ENCODE results near the gene TET2. TPM values are rescaled to one million over a fixed set of nuclear protein-coding genes. Genes with fewer than 3 reads are reported as not detected.

TET2 gene
- total RNA-seq, 1 donor from 2014 or later, result 10.3 TPM

- H3K36me3 ChIP-seq (ENCODE audit: control insufficient read depth, insufficient read depth, low read length), result no peaks in the 10 kb centered on the region
- no peak for FAIRE-seq
- H3K27me3 ChIP-seq (ENCODE audit: control insufficient read depth, insufficient read depth, low read length), result no peaks in the 10 kb centered on the region
- no peak overlapping the region for H3K4me3 ChIP-seq (ENCODE audit: low read depth, low read length)
- DNase-seq (ENCODE audit: low read depth), result peak; percentile 35
- TF ChIP-seq CTCF (IDR thresholded peaks at IDR 0.05; ENCODE audit: insufficient read depth, low read length, severe bottlenecking), result no peak
These were observed 12.2 kb downstream of the TET2 start for GRCh38 chr4:105158837-105159236.

- DNase-seq (ENCODE audit: low read depth) (no peak), FAIRE-seq (no peak)
- no peaks in the 10 kb centered on the region for H3K27me3 ChIP-seq (ENCODE audit: control insufficient read depth, insufficient read depth, low read length)
- TF ChIP-seq CTCF (IDR thresholded peaks at IDR 0.05; ENCODE audit: insufficient read depth, low read length, severe bottlenecking), result no peak
- no peak overlapping the region for H3K4me3 ChIP-seq (ENCODE audit: low read depth, low read length)
- no peaks in the 10 kb centered on the region for H3K36me3 ChIP-seq (ENCODE audit: control insufficient read depth, insufficient read depth, low read length)
These were observed 15.6 kb downstream of the TET2 start for GRCh38 chr4:105162123-105162796.

- FAIRE-seq (no peak), DNase-seq (ENCODE audit: low read depth) (no peak)
- H3K27me3 ChIP-seq (ENCODE audit: control insufficient read depth, insufficient read depth, low read length), result no peaks in the 10 kb centered on the region
- TF ChIP-seq CTCF (IDR thresholded peaks at IDR 0.05; ENCODE audit: insufficient read depth, low read length, severe bottlenecking), result no peak
- H3K4me3 ChIP-seq (ENCODE audit: low read depth, low read length), result no peak overlapping the region
- no peaks in the 10 kb centered on the region for H3K36me3 ChIP-seq (ENCODE audit: control insufficient read depth, insufficient read depth, low read length)
These were observed 17.9 kb downstream of the TET2 start for GRCh38 chr4:105164548-105164947.

GRCh38 chr4:105166066-105166465, 19.4 kb downstream of the TET2 start:
- Histone ChIP-seq H3K36me3 (ENCODE audit: control insufficient read depth, insufficient read depth, low read length) (no peaks in the 10 kb centered on the region), H3K27me3 (ENCODE audit: control insufficient read depth, insufficient read depth, low read length) (no peaks in the 10 kb centered on the region), H3K4me3 (ENCODE audit: low read depth, low read length) (no peak overlapping the region)
- no peak for TF ChIP-seq CTCF (IDR thresholded peaks at IDR 0.05; ENCODE audit: insufficient read depth, low read length, severe bottlenecking)
- DNase-seq (ENCODE audit: low read depth) (no peak), FAIRE-seq (no peak)

- H3K36me3 ChIP-seq (ENCODE audit: control insufficient read depth, insufficient read depth, low read length), result no peaks in the 10 kb centered on the region
- H3K4me3 ChIP-seq (ENCODE audit: low read depth, low read length), result no peak overlapping the region
- no peak for FAIRE-seq
- no peaks in the 10 kb centered on the region for H3K27me3 ChIP-seq (ENCODE audit: control insufficient read depth, insufficient read depth, low read length)
- DNase-seq (ENCODE audit: low read depth), result no peak
- no peak for TF ChIP-seq CTCF (IDR thresholded peaks at IDR 0.05; ENCODE audit: insufficient read depth, low read length, severe bottlenecking)
These were observed 24.0 kb downstream of the TET2 start for GRCh38 chr4:105170711-105171110.

- TF ChIP-seq CTCF (IDR thresholded peaks at IDR 0.05; ENCODE audit: insufficient read depth, low read length, severe bottlenecking), result no peak
- no peaks in the 10 kb centered on the region for H3K36me3 ChIP-seq (ENCODE audit: control insufficient read depth, insufficient read depth, low read length)
- no peak overlapping the region for H3K4me3 ChIP-seq (ENCODE audit: low read depth, low read length)
- FAIRE-seq (no peak), DNase-seq (ENCODE audit: low read depth) (no peak)
- no peaks in the 10 kb centered on the region for H3K27me3 ChIP-seq (ENCODE audit: control insufficient read depth, insufficient read depth, low read length)
These were observed 25.2 kb downstream of the TET2 start for GRCh38 chr4:105171912-105172311.
